Fibroblast of villous mesenchyme (primary cell): ENCODE results near the gene ZNF618. TPM values are rescaled to one million over a fixed set of nuclear protein-coding genes. Genes with fewer than 3 reads are reported as not detected.

Experiments
- DNase-seq: peaks from one replicate; pipeline ENCODE4 v3.0.0-alpha.2; 2010; ENCODE audit warnings: low read depth
- H3K4me3 ChIP-seq: 2 replicates; pipeline ENCODE4 v1.5.1; 2011; ENCODE audit warnings: low read depth, mild to moderate bottlenecking, low read length
- CTCF ChIP-seq: IDR thresholded peaks from 2 replicates; pipeline ENCODE4 v1.5.1; 2012; ENCODE audit warnings: low read depth, mild to moderate bottlenecking, low read length; ENCODE audit not compliant: insufficient read depth
- total RNA-seq: library from RNA; depleted of rRNA; stranded (reverse); fragments of >200 nt; gene quantifications from 2 replicates; pipeline ENCODE4 v1.2.3, GENCODE V29; 2012

The ZNF618 gene
- total RNA-seq, 1 donor, result 12.5 TPM

- TF ChIP-seq CTCF, result no peak
- DNase-seq, result no peak
- no peak overlapping the region for H3K4me3 ChIP-seq
These were observed 140.7 kb downstream of the ZNF618 start for GRCh38 chr9:114016629-114017423.

- no peak for TF ChIP-seq CTCF
- DNase-seq, result no peak
- H3K4me3 ChIP-seq, result no peak overlapping the region
These were observed 141.9 kb downstream of the ZNF618 start for GRCh38 chr9:114017741-114018715.

- TF ChIP-seq CTCF, result no peak
- DNase-seq, result no peak
- H3K4me3 ChIP-seq, result no peak overlapping the region
These were observed 145.5 kb downstream of the ZNF618 start for GRCh38 chr9:114021578-114021977.

- no peak overlapping the region for H3K4me3 ChIP-seq
- DNase-seq, result no peak
- TF ChIP-seq CTCF, result no peak
These were observed 147.9 kb downstream of the ZNF618 start for GRCh38 chr9:114023961-114024360.

GRCh38 chr9:114025196-114025753 lies 149.2 kb downstream of the ZNF618 start:
- no peak for TF ChIP-seq CTCF
- DNase-seq, result no peak

GRCh38 chr9:114025760-114026159 lies 149.7 kb downstream of the ZNF618 start:
- DNase-seq, result no peak
- no peak overlapping the region for H3K4me3 ChIP-seq
- no peak for TF ChIP-seq CTCF

More at GRCh38 chr9:114025196-114025753, 149.2 kb downstream of the ZNF618 start:
- H3K4me3 ChIP-seq, result no peak overlapping the region
